Measurements from ENCODE around the gene TLK2.

Gene TLK2

GRCh38 chr17:62627219-62627903 lies 148.7 kb downstream of the TLK2 start, which contains the start of gene MRC2:
Gene MRC2, plus strand, starts transcription at chr17:62627670. Its CDS starts 133 bp downstream, at chr17:62627803.
- peak in 1 of 3 donors; percentile 28 for DNase-seq (ENCODE audit: low read depth in 3 of 3, low spot score in 1 of 3)

DNA sequence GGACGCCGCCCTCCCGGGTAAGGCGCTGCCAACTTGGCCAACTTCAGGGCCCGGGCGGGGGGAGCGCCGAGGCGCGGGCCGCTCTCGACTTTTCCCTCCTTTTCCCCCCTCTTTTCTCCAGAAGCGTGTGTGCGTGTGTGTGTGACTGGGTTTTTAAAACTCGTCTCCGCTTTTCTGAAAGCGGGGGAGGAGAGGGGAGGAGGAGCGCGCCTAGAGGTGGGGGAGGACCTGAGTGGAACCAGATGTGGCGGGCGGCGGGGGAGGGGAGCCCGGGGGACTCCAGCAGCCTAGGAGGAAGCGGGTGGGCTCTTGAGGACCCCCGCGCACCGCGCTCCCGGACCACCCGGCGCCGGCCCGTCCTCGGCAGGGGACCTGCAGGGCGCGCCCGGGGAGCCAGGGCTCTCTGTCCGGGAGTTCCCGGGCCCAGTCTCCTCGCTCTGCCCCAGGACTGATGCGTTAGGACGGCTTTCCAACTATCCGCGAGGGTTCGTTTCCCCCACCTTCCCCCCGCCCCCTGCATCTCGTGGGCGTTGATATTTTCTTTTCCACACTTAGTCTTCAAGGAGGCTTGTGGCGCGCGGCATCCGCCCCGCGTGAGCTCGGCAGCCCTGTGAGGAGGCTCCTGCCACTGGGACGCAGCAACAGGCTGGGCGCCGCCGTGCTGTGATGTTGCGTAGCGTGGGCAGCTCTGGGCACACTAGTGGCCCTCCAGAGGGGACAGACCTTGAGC lies 149.4 kb downstream of the TLK2 start:
- peak in 1 of 3 donors; percentile 29 for DNase-seq (ENCODE audit: low read depth in 3 of 3, low spot score in 1 of 3)

GRCh38 chr17:62628831-62629555 lies 150.4 kb downstream of the TLK2 start:
- DNase-seq (ENCODE audit: low read depth in 3 of 3, low spot score in 1 of 3) = no peak

DNA sequence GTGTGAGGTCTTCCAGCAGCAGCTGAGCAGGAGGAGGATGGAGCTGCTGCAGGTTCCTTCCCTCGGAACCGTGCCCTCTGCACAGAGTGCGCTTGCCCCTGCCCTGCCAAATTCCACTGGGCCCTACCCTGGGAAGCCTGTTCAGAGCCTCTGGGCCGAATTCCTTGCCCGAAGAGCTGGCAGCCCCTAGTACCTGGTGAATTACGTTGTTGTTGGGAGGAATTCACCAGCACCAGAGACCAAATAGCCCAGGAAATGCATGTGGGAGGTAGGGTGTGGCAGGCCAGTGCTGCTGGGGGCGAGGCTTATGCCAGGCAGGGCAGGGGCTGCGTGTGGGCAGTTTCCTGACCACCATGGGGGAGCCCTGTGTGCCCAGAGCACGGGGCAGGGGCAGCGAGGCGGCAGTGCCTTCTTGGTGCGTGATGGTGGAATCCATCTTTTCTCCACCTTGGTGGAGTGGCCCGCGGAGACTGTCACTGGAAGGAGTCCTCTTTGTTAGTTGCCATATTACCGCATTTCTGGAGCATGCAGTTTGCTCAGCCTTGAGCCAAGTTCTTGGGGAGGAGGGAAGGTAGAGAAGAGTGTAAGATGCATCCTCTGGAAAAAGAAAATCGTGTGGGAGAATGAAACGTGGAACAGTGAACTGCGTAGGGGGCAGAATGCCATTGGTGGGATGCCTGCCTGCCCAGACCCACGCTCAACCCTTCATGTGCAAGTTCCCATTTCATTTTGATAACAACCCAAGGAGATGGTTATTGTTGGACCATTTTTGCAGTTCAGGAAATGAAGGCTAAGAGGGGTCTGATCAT lies 151.1 kb downstream of the TLK2 start:
- DNase-seq (ENCODE audit: low read depth in 3 of 3, low spot score in 1 of 3) = no peak

DNA sequence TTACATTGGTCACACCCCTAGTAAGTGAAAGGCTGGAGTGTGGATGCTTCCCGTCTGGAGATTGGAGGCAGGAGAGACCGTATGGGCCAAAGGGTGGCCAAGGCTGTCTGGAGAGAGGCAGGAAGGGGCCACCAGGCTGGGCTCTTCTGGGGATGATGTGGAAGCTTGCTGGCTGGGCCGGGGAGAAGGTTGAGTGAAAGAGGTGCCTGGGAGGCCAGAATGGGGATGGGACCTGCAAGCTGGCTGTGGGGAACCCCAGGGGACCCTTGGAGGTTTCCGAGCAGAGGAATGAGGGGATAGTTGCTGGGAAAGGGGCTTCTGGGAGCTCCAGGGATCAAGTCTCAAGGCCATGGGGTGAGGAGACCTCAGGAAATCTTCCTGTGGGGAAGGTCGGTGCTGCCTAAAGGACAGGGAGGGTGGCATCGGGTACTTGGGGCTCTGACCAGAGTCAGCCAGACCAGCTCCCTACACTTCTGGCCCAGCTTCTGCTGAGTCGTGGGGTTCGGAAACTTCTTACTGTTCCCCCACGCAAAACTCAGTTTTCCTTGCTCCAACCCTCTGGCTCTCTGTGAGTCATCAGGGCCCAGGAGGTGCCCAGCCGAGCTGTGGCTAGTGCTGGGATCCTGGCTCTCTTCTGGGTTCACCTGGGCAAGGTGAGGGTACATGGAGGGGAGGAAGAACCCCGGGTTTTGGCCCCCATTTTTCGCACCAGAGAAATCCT lies 151.9 kb downstream of the TLK2 start:
- DNase-seq (ENCODE audit: low read depth in 3 of 3, low spot score in 1 of 3) = no peak

DNA sequence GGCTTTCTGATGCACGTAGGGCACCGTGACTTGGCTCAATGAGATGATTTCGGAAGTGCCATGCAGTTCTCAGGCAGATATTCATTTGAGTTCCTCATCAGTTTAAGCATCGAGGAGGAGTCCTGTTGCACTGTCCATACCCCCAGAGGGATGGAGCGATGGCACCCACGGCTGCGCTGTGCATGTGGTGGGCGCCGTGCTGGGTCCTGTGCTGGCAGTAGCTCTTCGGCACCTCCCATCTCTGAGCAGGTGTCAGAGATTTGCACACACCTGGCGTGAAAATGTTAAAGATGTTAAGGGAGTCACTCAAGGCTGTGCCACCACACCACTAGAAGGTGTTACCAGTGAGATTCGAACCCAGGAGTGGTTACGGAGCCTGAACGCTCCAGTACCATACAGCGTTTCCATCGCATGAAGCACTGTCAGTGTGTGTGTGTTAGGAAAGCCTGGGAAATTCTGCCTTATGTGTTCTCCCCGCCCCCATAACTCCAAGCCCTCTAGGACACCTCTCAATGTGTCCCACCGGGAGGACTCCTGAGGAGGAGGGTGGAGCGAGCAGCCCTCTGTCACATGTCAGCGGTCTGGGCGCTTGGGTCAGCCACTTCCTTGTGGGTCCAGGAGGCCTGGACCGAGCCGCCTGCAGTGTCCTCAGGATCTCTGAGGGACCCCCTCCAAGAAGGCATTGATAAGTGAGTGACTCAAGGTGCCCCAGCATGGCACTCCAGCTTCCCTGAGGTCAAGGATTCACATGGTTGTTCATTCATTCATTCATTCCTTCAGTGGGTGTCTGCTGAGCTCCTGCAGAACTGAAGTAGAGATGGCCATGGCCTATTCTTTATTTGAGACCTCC lies 152.7 kb downstream of the TLK2 start:
- no peak for DNase-seq (ENCODE audit: low read depth in 3 of 3, low spot score in 1 of 3)

GRCh38 chr17:62631936-62632924 lies 153.6 kb downstream of the TLK2 start:
- DNase-seq (ENCODE audit: low read depth in 3 of 3, low spot score in 1 of 3) = no peak

- DNase-seq (ENCODE audit: low read depth in 3 of 3, low spot score in 1 of 3) = no peak
Observed at GRCh38 chr17:62637809-62638208, 159.2 kb downstream of the TLK2 start.

DNA sequence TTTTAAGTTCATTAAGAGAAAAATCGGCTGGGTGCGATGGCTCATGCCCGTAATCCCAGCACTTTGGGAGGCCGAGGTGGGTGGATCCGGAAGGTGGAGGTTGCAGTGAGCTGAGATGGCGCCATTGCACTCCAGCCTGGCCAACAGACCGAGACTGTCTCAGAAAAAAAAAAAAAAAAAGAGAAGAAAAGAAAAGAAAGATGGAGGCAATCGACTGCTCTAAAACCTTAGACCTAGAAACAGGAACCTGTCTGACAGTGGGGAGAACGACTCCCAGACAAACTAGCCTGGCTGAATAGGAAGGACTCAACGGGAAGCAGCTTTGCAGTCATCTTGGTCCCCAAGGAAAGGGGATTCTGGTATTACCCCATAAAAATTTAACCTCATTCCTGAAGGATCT lies 162.5 kb downstream of the TLK2 start:
- DNase-seq (ENCODE audit: low read depth in 3 of 3, low spot score in 1 of 3) = no peak

- DNase-seq (ENCODE audit: low read depth in 3 of 3, low spot score in 1 of 3) = no peak
Observed at GRCh38 chr17:62641951-62642350, 163.3 kb downstream of the TLK2 start.

DNA sequence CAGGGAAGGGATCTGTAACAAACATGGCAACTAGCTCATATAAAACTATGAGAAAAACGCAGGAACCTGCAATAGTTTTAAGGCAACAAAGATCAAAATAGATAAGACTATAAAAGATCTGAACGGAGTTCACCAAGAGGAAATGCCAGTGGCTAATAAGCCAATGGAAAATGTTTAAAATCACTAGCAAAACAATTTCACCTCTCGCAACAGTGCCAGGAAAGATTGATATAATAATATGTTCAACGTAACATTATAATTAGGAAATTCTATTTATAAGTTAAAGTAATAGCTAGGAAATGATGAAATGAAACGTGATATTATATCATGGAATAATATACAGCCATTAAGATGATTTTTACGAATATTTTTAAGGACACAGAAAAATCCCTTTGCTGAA lies 164.9 kb downstream of the TLK2 start:
- no peak for DNase-seq (ENCODE audit: low read depth in 3 of 3, low spot score in 1 of 3)

DNA sequence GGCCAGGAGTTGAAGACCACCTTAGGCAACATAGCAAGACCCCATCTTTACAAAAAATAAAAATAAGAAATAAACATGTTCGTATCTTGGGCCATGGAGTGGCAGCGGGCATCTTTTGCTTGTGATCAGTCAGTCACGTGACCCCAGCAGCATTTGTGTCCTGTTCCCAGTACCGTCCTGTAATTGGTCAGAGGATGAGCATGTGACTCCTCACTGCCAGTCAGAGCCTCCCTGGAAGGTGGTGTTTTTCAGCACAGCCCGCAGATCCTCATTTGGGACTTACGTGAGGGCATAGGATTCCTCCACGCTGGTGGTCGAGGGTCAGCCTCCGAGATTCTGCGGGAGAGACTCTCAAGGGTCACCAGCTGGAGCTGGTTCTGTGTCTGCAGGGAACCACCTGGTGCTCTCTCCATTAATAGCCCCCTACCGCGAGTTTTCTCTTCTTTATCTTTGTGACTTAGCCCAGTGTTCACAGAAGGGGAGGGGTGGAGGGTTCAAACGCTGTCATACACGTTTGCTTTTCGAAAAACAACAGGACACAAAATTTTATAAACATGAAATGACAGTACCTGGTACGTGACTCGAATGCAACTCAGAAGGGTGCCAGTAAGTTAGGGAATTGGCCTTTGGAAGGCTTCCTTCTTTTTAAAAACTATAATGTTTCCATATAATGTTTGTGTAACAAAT lies 166.0 kb downstream of the TLK2 start:
- DNase-seq (ENCODE audit: low read depth in 3 of 3, low spot score in 1 of 3) = no peak

DNA sequence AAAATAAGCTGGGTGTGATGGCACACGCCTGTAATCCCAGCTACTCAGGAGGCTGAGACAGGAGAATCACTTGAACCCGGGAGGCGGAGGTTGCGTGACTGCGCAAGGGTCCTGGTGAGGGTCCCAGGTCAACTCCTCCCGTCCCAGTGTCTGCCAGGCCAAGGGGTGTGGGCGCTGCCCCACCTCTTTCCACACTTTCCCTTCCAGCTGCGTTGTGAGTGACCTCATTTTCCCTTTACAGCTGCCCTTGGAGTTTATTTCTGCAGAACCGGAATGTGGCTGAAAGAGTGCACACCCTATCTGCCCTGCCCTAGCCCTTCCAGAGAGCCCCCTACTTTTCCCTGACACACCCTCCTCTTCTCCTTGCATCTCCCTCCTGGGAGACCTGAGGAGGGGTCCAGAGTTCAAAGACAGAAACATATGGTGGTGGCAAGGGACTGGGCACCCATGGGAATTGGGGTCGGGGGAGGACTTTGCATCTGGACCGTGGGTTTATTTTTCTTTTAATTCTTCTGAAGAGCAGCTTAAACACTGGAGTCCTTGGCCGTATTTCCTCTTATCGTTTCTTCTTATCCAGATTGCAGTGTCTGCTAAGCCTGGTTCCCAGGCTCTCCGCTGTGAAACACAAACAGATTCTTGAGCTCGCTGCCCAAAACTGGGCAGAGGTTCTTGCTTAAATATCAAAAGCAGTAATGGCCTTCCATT lies 169.8 kb downstream of the TLK2 start:
- DNase-seq (ENCODE audit: low read depth in 3 of 3, low spot score in 1 of 3) = no peak

DNA sequence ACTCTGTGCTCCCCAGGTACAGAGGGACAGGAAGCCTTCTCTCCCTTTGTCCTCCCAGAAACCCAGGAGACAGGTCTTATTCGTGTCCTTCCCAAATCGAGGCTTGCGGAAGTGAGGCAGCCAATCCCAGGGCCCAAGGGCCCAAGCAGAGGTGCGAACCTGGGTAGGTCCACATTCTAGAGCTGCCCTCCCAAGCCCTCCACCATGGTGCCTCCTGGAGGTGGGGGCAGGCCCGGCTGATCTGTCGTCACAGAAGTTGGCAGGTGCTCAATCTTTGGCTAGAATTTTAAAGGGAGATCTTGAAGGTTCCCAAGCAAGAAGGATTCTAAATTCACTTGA lies 170.3 kb downstream of the TLK2 start:
- no peak for DNase-seq (ENCODE audit: low read depth in 3 of 3, low spot score in 1 of 3)

- no peak for DNase-seq (ENCODE audit: low read depth in 3 of 3, low spot score in 1 of 3)
Observed at GRCh38 chr17:62649570-62649969, 170.9 kb downstream of the TLK2 start.

DNA sequence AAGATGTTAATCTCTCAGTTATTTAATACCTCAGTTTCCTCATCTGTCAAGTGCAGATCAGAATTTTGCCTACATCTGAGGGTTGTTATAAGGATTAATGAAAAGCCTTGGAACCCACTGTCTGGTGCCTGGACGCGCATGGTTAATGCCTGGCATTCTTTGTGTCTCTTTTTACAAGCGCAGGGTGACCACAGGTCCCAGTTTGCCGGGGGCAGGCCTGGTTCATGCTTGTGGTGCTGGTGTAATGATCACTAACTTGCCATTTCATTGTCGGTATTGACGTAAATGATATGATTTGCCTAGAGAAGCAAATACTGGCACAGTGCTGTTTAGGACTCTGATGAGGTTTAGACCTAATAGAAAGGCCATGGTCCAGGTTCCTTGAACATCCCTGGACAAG lies 172.0 kb downstream of the TLK2 start:
- DNase-seq (ENCODE audit: low read depth in 3 of 3, low spot score in 1 of 3) = no peak

GRCh38 chr17:62652251-62653001 lies 173.8 kb downstream of the TLK2 start:
- no peak for DNase-seq (ENCODE audit: low read depth in 3 of 3, low spot score in 1 of 3)

Measured in stimulated activated CD4-positive, alpha-beta T cell treated with anti-CD3 and anti-CD28 coated beads, TNF-alpha, amount 100 ng/mL, for 1 hour (primary cell).